Effector memory CD4-positive, alpha-beta T cell (primary cell): ENCODE data around the gene CLEC18A.

ENCODE experiments used
- DNase-seq, 3 donors: peaks; one replicate each; pipeline ENCODE4 v3.0.0-alpha.2; 2020
- H3K27ac ChIP-seq: 2 replicates; pipeline ENCODE4 v1.7.0; 2013; ENCODE audit warnings: mild to moderate bottlenecking, low read length, moderate library complexity; ENCODE audit not compliant: insufficient read depth, poor library complexity, severe bottlenecking
- H3K27me3 ChIP-seq: replicated peaks from 2 replicates; pipeline ENCODE4 v1.7.0; 2013; ENCODE audit warnings: mild to moderate bottlenecking, low read length; ENCODE audit not compliant: insufficient read depth, control insufficient read depth, poor library complexity, severe bottlenecking
- H3K36me3 ChIP-seq: 2 replicates; pipeline ENCODE4 v1.7.0; 2013; ENCODE audit warnings: mild to moderate bottlenecking, low read length, moderate library complexity; ENCODE audit not compliant: control insufficient read depth, insufficient read depth
- H3K4me1 ChIP-seq: 2 replicates; pipeline ENCODE4 v1.7.0; 2013; ENCODE audit warnings: low read length, mild to moderate bottlenecking; ENCODE audit not compliant: control insufficient read depth, insufficient read depth, poor library complexity, severe bottlenecking
- H3K4me3 ChIP-seq: 2 replicates; pipeline ENCODE4 v1.7.0; 2013; ENCODE audit warnings: low read length, low read depth, mild to moderate bottlenecking; ENCODE audit not compliant: insufficient read depth, poor library complexity, severe bottlenecking
- H3K9me3 ChIP-seq: 2 replicates; pipeline ENCODE4 v1.7.0; 2013; ENCODE audit warnings: mild to moderate bottlenecking, low read length, moderate library complexity; ENCODE audit not compliant: control insufficient read depth

CLEC18A gene

GRCh38 chr16:69929480-69929879 lies 21.7 kb upstream of the CLEC18A start:
- DNase-seq, result no peak
- Histone ChIP-seq H3K4me1 (no peaks in the 10 kb centered on the region), H3K4me3 (no peak overlapping the region), H3K36me3 (peaks cover 61% of the 10 kb centered on the region), H3K27ac (no peak overlapping the region), H3K9me3 (no peaks in the 10 kb centered on the region), H3K27me3 (no peaks in the 10 kb centered on the region)

- Histone ChIP-seq H3K27ac (no peak overlapping the region), H3K27me3 (no peaks in the 10 kb centered on the region), H3K36me3 (peaks cover 68% of the 10 kb centered on the region)
Measured at GRCh38 chr16:69930117-69930776, 20.9 kb upstream of the CLEC18A start.

GRCh38 chr16:69931631-69932030 lies 19.5 kb upstream of the CLEC18A start:
- Histone ChIP-seq H3K4me3 (no peak overlapping the region), H3K36me3 (peaks cover 69% of the 10 kb centered on the region), H3K27ac (no peak overlapping the region), H3K4me1 (no peaks in the 10 kb centered on the region), H3K27me3 (no peaks in the 10 kb centered on the region), H3K9me3 (no peaks in the 10 kb centered on the region)
- no peak for DNase-seq

More at GRCh38 chr16:69930117-69930776, 20.9 kb upstream of the CLEC18A start:
- no peaks in the 10 kb centered on the region for H3K4me1 ChIP-seq
- DNase-seq, result peak in 1 of 3 donors; percentile 4
- no peak overlapping the region for H3K4me3 ChIP-seq
- no peaks in the 10 kb centered on the region for H3K9me3 ChIP-seq

DNA sequence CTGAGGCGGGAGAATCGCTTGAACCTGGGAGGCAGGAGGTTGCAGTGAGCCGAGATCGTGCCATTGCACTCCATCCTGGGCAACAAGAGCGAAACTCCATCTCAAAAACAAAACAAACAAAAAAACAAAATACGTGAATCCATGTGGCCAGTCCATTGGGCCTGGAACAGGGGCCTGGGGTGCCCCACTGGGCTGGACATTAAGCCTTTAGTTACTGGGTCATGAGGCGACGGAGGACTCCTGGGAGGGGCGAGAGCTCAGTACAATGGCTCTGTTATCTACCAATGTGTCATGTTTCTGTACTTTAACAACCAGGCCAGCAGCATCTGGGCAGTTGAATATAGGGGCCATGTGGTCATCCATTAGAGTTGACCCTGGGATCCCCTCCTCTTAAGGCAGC lies 18.9 kb upstream of the CLEC18A start:
- no peak overlapping the region for H3K27ac ChIP-seq
- no peak for DNase-seq
- H3K9me3 ChIP-seq, result no peaks in the 10 kb centered on the region
- peaks cover 71% of the 10 kb centered on the region for H3K36me3 ChIP-seq
- H3K27me3 ChIP-seq, result no peaks in the 10 kb centered on the region
- H3K4me1 ChIP-seq, result no peaks in the 10 kb centered on the region
- no peak overlapping the region for H3K4me3 ChIP-seq

- H3K4me1 ChIP-seq, result no peaks in the 10 kb centered on the region
- H3K4me3 ChIP-seq, result no peak overlapping the region
- no peak overlapping the region for H3K27ac ChIP-seq
- DNase-seq, result no peak
- no peaks in the 10 kb centered on the region for H3K27me3 ChIP-seq
- no peaks in the 10 kb centered on the region for H3K9me3 ChIP-seq
- H3K36me3 ChIP-seq, result peaks cover 77% of the 10 kb centered on the region
Measured at GRCh38 chr16:69932691-69933392, 18.3 kb upstream of the CLEC18A start.

DNA sequence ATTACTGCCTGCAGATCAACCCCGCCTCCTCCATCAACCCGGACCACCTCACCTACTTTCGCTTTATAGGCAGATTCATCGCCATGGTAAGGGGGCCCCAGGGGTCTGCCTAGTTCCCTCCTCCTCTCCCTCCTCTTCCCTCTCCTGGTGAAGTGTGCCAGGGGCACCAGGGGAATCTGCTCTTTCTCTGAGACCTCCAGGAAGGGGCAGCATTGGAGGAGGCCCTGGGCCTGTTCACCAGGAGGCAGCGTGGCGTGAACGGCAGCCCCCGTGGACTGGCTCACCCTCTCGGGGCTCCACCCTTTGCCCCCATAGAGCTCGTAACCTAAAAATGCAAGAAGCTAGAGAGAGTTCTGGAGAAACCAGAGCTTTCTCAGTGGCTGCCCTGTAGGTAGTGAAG lies 17.1 kb upstream of the CLEC18A start:
- no peaks in the 10 kb centered on the region for H3K4me1 ChIP-seq
- no peak overlapping the region for H3K27ac ChIP-seq
- H3K27me3 ChIP-seq, result no peaks in the 10 kb centered on the region
- no peak for DNase-seq
- no peaks in the 10 kb centered on the region for H3K9me3 ChIP-seq
- peaks cover 82% of the 10 kb centered on the region for H3K36me3 ChIP-seq
- H3K4me3 ChIP-seq, result no peak overlapping the region

DNA sequence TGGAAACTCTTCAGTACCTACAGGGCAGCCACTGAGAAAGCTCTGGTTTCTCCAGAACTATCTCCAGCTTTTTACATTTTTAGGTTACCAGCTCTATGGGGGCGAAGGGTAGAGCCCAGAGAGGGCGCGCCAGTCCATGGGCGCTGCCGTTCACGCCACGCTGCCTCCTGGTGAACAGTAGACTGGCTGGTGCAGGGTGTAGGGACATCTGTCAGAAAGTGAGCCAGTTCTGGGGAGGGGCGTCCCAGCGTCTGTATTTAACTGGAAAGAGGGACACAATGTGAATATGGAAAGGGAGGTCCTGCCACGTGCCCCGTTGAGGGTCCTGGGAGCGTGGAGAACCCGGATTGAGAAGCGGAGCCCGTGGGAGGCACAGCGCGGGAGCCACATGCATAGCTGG lies 16.4 kb upstream of the CLEC18A start:
- no peak overlapping the region for H3K4me3 ChIP-seq
- peaks cover 89% of the 10 kb centered on the region for H3K36me3 ChIP-seq
- no peaks in the 10 kb centered on the region for H3K27me3 ChIP-seq
- no peaks in the 10 kb centered on the region for H3K4me1 ChIP-seq
- H3K9me3 ChIP-seq, result no peaks in the 10 kb centered on the region
- DNase-seq, result no peak
- no peak overlapping the region for H3K27ac ChIP-seq

DNA sequence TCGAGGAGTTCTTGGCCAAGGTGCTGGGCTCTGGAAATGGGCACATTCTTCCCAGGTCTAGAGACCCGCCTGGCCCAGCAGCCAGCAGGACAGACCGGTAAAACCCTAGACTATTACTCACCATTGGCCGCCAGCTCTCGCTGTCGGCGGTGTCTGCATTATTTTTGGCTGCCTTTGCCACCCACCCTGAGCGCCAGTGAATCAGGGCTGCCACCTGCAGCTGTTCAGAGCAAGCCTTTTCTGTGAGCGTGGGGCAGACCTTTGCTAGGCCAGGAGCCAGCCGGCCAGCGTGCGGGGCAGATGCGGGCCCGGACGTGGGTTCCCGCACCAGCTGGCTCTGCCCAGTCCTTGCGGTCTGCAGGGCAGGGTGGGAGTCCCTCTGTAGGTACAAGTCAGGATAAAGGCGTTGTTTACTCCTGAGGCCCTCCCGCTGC lies 15.8 kb upstream of the CLEC18A start:
- no peak overlapping the region for H3K4me3 ChIP-seq
- no peaks in the 10 kb centered on the region for H3K4me1 ChIP-seq
- peaks cover 95% of the 10 kb centered on the region for H3K36me3 ChIP-seq
- H3K27me3 ChIP-seq, result no peaks in the 10 kb centered on the region
- no peak for DNase-seq
- no peaks in the 10 kb centered on the region for H3K9me3 ChIP-seq
- no peak overlapping the region for H3K27ac ChIP-seq

DNA sequence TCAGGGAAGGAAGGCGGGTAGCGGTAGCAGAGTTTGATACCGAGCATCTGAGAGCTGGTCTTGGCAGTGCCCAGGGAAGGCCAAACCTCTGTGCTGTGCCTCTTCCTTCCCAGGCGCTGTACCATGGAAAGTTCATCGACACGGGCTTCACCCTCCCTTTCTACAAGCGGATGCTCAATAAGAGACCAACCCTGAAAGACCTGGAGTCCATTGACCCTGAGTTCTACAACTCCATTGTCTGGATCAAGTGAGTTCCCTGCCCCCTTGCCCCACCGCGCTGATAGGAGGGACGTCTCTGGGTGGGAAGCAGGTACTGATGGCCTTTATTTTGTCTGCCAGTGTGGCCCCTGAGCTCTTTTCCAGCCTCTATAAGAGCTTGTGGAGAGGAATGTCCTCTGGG lies 15.4 kb upstream of the CLEC18A start:
- Histone ChIP-seq H3K9me3 (no peaks in the 10 kb centered on the region), H3K4me1 (no peaks in the 10 kb centered on the region), H3K27ac (no peak overlapping the region), H3K36me3 (peaks cover 97% of the 10 kb centered on the region), H3K4me3 (no peak overlapping the region), H3K27me3 (no peaks in the 10 kb centered on the region)
- no peak for DNase-seq

GRCh38 chr16:69936252-69936651 lies 14.9 kb upstream of the CLEC18A start:
- H3K4me3 ChIP-seq, result no peak overlapping the region
- peaks cover 97% of the 10 kb centered on the region for H3K36me3 ChIP-seq
- no peak for DNase-seq
- H3K27ac ChIP-seq, result no peak overlapping the region
- H3K4me1 ChIP-seq, result no peaks in the 10 kb centered on the region
- no peaks in the 10 kb centered on the region for H3K9me3 ChIP-seq
- H3K27me3 ChIP-seq, result no peaks in the 10 kb centered on the region
